HUDEP-2 (cell line): Measurements from ENCODE around the gene ERCC4.
"Not testable (repeated sequence)": the region's sequence is repeated elsewhere in the genome, so short reads cannot be mapped to it uniquely, and the experiment has no call there.

Experiments used
- DNase-seq, 76 experiments: peaks; one replicate each; lab custom pipeline; 2025; ENCODE audit not compliant: unreplicated experiment in 76 of 76; lab: John Stamatoyannopoulos, UW

ERCC4 gene

GRCh38 chr16:13919683-13920509 lies at the start of gene ERCC4:
ERCC4 (plus strand) TSS chr16:13920154; CDS start chr16:13920166, 12 bp downstream.
- peak; percentile 28 to 99 (median 98) for DNase-seq

- DNase-seq: no peak
Measured at GRCh38 chr16:13873835-13874438, 46.0 kb upstream of the ERCC4 start.

GRCh38 chr16:13875614-13876284 lies 44.2 kb upstream of the ERCC4 start:
- no peak for DNase-seq

- no peak for DNase-seq
Measured at GRCh38 chr16:13883276-13883675, 36.7 kb upstream of the ERCC4 start.

- DNase-seq: no peak
Measured at GRCh38 chr16:13883881-13884280, 36.1 kb upstream of the ERCC4 start.

GRCh38 chr16:13885700-13886099 lies 34.3 kb upstream of the ERCC4 start:
- no peak for DNase-seq

GRCh38 chr16:13886608-13887007 lies 33.3 kb upstream of the ERCC4 start:
- no peak for DNase-seq

- DNase-seq: not testable (repeated sequence)
Measured at GRCh38 chr16:13889323-13889722, 30.6 kb upstream of the ERCC4 start.

GRCh38 chr16:13892301-13892700 lies 27.7 kb upstream of the ERCC4 start:
- no peak for DNase-seq

- no peak for DNase-seq
Measured at GRCh38 chr16:13895516-13895915, 24.4 kb upstream of the ERCC4 start.

- peak in 2 of 76 experiments; percentile 4 to 32 for DNase-seq
Measured at GRCh38 chr16:13896543-13897182, 23.3 kb upstream of the ERCC4 start.

GRCh38 chr16:13897806-13898205 lies 22.1 kb upstream of the ERCC4 start:
- no peak for DNase-seq

- no peak for DNase-seq
Measured at GRCh38 chr16:13898233-13898632, 21.7 kb upstream of the ERCC4 start.

- DNase-seq: no peak
Measured at GRCh38 chr16:13902052-13902451, 17.9 kb upstream of the ERCC4 start.

- no peak for DNase-seq
Measured at GRCh38 chr16:13902677-13903076, 17.3 kb upstream of the ERCC4 start.

- no peak for DNase-seq
Measured at GRCh38 chr16:13904179-13904691, 15.7 kb upstream of the ERCC4 start.

- peak in 38 of 76 experiments; percentile 2 to 67 (median 17) for DNase-seq
Measured at GRCh38 chr16:13904822-13905221, 15.1 kb upstream of the ERCC4 start.

- DNase-seq: no peak
Measured at GRCh38 chr16:13906168-13907089, 13.5 kb upstream of the ERCC4 start.

GRCh38 chr16:13907431-13907830 lies 12.5 kb upstream of the ERCC4 start:
- DNase-seq: no peak

GRCh38 chr16:13909069-13909468 lies 10.9 kb upstream of the ERCC4 start:
- DNase-seq: no peak
